Hematopoietic multipotent progenitor cell treated with erythropoietin and hydrocortisone succinate and interleukin-3 and kit ligand, for 17 days (in vitro differentiated cells): ENCODE measurements around the gene WDCP.

Source experiments
- DNase-seq: peaks from one replicate; pipeline ENCODE4 v3.0.0-alpha.2; 2015; ENCODE audit warnings: low spot score

WDCP gene

GRCh38 chr2:23993736-23994269 is 53.4 kb downstream of the WDCP start:
- no peak for DNase-seq

- no peak for DNase-seq
These were observed 54.3 kb downstream of the WDCP start for GRCh38 chr2:23992931-23993330.

GRCh38 chr2:23988371-23988770 is 58.8 kb downstream of the WDCP start:
- DNase-seq = peak; percentile 76
